ENCODE data around the gene ADM2.

ADM2 gene

DNA sequence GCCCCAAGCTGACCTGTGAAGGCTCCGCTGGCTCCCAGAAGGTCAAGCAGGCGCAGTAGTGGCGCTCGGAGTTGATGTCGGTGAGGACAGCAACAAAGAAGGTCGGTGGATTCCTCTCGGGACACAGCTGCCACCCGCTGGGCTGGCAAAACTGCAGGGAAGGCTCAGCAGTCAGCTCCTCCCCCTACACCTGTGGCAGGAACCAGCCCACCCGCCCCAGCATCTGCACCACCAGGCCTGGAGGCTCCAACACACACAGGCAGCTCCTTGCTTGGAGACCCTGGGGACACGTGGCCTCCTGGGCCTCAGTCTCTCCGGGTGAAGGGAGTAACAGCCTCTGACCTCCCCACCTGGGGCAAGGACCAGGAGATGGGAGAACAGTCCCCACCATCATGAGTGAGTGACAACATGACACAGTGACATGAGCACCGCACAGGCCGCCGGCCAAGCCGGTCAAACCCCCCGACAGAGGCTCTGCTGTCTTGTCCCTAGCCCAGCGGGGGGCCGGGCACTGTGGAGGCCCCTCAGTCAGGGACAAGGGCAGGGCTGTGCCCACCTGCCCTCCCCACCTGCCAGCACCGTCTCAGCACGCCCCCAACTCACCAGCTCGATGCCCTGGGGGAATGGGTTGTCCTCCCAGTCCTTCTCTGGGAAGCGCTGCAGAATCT is 13.4 kb upstream of the ADM2 start:
- no peak for DNase-seq (ENCODE audit: low read depth)

DNA sequence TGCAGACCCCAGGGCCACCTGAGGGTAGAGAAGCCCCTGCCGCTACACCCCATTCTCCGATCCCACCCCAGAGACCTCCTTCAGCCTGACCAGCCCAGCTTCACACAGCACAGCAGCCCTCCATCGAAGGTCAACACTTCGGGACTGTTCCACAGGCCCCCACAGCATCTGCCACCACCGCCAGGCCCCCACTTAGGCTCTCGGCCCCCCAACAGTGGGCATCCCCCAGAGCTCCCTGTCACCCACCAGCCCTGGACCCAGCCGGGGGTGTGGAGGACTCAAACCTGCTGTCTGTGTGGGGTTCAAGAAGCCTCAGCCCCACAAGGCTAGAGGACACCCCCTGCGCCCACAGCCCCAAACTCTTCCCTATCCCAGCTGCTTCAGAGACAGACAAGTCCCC is 12.7 kb upstream of the ADM2 start:
- DNase-seq (ENCODE audit: low read depth): no peak

DNA sequence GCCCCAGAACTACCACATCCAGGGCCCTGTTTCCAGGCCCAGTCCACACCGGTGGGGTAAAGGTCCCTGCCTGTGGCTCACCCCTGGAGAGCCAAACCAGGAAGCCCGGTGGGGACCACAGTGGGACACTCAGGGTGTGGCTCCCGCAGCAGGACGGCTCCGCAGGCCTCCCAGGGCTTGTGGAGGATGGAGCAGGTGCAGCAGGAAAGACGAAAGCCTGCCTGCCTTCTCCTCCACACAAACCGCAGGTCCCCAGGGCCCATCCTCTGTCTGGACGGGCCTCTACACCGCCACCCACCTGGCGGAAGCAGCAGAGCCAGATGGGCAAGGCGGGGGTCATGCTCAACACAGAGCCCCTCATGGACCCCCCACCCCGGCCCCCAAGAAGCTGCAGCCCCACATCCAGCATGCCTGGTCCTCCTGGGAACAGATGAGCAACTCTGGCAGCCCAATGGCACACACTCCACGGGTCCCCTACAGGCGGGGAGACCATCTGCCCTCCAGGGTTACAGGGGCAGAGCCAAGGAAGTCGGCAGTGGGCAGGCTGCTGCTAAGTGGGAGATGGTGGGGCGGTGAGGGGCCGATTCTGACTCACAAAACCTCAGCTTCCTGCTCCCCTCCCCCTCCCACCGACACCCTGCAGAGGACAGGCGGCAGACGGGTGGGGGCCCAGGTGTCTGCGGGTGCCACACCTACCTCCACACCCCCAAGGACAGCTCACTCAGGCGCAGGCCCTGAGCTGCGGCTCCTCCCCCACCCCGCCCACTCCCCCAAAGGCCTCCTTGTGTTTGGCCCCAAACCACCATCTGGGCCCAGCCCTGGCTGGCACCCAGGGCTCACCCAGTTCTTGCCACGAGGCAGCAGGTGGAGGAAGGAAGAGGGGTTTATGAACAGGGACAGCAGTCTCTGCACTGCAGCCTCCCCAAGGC is 11.7 kb upstream of the ADM2 start:
- peak; percentile 55 for DNase-seq (ENCODE audit: low read depth)

DNA sequence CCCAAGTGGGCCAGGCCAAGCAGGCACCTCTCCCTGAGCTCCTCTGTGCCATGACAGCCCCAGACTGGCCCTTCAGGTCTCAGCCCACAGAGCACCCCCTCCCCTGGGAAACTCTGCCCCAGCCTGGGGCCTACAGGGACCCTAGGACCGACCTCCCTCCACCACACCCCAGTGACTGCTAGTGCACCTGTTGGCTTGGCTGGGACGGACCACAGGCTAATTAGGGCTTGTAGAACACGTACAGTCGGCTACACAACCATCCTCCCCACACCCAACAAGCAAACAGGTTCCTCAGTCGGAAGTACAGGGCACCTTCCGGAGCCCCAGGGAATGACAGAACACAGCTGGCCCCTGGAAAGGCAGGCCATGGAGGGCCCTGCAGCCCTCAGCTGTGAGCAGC is 10.9 kb upstream of the ADM2 start:
- DNase-seq (ENCODE audit: low read depth): no peak

DNA sequence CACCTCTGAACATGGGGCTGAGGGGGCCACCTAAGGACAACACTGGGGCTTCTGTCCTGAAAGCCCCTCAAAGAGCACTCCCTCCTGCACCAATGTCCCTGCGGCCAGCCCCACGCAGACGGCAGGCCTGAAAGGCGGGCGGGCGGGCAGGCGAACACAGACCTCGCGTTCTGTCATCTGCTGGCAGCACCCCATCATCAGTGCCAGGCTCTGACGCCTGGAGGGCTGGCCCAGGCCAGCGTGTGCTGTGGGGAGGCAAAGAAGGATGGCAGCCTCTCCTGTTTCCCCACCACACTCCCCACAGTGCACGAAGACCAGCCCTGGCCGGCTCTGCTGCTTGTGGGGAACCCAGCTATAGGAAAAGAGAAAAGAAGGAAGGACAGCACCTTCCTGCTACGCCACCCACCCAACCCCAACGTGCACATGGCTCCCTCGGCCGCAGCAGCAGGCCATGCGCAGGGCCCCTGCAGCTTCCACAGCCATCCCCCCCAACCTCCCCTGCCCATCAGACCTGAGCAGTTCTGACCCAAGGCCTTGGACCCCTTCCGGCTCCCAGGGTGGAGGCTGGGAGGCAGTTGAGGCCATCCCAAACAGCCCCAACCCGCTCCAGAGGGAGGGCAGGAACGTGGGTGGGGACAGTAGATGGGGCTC is 10.0 kb upstream of the ADM2 start:
- no peak for DNase-seq (ENCODE audit: low read depth)

DNA sequence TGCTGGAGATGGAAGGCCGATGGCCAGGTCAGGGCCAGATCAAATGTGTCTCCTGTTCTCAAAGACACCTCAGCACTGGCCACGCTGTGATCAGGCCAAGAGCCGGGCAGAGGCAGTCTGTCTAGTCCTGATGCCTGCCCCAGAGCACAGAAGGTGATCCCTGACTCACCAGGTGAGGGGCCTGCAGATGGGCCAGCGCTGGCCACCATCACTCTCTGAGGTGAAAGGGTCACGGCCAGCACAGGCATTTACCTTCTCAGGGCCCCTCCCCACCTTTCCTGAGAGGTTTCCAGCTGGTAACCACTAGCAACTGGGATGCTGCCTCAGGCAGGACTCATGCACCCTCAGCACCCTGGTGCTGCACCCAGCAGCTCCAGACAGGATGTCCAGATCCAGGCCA is 9.4 kb upstream of the ADM2 start:
- DNase-seq (ENCODE audit: low read depth): no peak

DNA sequence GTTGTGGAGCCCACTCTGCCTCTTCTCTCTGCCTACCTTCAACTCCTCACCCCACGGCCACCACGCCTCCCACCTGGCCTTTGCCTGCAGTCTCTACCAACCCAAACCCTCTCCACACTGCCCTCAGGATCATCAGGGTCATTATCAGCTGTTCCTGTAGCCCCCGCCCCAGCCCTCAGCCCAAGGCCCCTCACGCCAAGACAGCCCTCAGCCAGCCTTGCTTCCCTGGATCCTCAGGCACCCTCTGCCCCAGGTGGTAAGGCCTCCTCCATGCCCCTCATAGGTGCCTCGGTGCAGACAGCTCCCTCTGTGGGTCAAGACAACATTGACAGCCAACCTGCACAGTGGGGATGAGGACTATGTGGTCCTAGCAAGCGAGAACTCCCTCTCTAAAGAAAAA is 8.3 kb upstream of the ADM2 start:
- no peak for DNase-seq (ENCODE audit: low read depth)

DNA sequence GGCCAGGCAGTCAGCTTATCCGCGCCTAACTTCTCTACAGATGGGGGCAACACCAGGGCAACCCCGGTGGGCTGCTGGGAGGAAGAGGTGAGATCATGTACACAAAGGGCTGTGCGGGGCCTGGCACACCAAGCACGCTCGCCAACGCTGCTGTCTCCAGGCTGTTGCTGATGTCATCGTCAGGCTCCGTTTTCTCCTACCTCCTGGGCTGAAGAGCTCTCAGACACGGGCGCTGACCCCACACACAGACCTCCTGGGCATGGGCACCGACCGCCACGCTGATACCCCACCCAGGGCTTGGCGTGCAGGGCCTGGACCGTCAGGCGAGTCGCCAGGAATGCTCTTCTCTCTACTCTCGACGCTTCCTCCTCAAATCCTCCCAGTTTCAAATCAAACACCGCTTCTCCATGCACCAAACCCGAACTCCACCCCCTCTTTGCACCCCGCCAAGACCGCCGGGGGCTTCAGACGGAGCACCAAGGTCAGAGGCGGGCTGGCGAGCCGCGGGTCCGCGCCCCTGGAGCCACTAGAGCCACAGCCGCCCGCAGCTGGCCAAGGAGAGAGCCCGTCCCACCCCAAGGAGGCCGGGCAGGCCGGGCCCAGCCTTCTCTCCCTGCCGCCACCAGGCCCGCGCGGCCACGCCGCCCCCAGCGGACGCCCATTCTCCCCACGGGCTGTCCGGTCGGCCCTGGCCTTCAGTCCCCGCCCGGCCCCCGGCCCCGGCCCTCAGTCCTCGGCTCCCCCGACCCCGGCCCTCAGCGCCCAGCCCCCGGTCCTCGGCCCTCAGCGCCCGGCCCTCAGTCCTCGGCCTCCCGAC is 7.3 kb upstream of the ADM2 start:
- DNase-seq (ENCODE audit: low read depth): peak; percentile 59

DNA sequence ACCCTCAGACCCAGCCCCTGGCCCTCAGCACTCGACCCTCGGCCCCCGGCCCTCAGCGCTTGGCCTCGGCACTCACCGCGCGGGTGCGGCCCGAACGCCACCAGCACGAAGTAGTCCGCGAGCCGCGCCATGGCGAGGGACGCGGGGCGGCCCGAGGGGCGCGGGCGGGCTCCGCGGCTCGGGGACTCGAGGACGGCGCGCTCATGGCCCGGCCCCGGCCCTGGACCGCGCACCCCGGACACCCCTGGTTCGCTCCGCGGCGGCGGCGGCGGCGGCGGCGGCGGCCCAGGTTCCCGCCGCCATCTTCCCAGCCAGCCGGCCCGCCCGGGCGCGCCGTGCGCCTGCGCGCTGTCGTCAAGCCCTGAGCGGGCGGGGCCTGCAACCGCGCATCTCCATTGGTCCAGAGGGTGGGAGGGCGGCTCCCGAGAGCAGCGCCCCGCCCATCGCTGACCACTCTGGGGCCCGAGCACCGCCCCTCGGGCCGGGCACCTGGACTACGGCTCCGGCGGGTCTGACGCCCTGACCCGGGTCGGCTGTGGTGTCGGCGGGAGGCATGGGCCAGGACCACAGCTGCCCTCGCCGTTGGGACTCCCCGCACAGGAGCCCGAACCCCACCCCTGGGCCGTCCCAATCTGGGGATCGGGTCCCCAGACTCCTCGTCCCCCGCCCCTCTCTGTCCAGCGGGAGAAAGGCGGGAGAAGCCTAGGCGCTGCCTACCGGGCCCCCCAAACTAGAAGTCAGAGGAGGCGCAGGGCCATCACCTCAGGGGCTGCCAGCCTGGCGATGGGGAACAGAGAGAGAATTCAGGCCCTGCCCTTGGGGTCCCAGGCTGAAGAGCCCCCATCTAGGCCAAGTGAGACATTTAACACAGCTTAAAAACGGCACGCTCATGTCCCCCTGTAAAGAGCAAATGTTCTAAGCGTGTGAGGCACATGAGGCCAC is 6.4 kb upstream of the ADM2 start, which contains the start of gene SBF1:
SBF1 (minus strand) TSS at position 326 of the 942 bp plus-strand sequence; CDS start at position 131, 195 bp downstream.
- peak; percentile 89 for DNase-seq (ENCODE audit: low read depth)

DNA sequence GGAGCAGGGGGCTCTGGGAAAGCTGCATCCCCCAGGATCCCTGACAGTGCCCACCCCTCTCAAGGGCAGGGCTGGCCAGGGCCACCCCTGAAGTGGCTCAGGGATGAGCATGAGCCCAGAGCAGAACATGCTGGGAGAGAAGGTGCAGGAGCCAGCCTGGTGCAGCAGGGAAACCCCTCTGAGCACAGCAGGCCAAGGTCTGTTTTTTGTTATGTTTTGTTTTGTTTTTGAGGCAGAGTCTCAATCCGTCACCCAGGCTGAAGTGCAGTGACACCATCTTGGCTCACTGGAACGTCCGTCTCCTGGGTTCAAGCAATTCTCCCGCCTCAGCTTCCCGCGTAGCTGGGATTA is 5.7 kb upstream of the ADM2 start:
- no peak for DNase-seq (ENCODE audit: low read depth)

DNA sequence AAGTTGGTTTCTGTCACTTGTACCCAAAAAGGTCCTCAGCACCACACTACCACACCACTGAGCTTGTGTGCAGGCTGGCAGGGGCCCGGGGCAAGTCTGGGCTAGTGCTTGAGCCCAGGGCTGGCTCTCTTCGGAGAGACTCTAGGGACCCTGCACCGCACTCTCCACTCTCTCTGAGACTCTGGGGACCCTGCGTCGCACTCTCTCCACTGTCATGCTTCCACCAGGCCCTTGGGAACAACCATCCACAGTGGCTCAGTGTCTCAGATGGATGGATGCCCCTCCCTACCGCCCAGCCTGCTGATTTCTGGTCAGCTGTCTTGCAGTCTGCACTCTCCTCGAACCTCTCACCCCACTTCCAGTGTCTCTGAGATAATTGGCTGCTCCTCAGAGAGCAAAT is 4.5 kb upstream of the ADM2 start:
- DNase-seq (ENCODE audit: low read depth): no peak

DNA sequence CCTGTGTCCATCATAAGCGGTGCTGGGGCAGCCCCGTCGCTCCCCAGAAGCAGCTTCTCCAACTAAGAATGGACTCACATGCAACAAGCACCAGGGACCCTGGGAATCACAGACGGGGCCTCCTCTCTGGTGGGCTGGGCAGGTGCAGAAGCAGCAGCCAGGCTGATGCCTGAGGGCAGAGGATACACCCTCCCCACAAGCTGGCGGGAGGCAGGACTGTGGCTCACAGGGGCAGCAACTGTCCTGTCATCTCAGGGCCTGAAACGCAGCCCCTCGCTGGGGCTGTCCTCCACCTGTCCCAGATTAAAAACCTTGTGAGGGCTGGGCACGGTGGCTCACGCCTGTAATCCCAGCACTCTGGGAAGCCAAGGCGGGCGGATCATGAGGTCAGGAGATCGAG is 3.4 kb upstream of the ADM2 start:
- DNase-seq (ENCODE audit: low read depth): no peak

DNA sequence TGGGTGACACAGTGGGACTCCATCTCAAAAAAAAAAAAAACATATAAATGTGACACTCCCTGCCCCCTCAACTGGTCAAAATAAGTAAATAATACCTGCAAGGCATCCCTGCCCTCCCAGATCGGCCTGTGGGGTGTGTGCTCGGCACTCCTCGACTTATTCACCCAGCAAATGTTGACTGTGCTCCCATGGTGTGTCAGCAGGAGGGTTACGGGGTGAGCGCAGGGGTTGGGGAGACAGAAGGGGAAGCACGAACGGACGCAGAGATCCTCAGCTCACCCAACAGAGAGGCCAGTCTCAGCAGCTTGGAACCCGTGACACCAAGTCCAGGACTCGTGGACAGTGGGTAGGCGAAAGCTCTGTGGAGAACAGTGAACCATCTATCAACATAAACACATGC is 1.6 kb upstream of the ADM2 start:
- no peak for DNase-seq (ENCODE audit: low read depth)

DNA sequence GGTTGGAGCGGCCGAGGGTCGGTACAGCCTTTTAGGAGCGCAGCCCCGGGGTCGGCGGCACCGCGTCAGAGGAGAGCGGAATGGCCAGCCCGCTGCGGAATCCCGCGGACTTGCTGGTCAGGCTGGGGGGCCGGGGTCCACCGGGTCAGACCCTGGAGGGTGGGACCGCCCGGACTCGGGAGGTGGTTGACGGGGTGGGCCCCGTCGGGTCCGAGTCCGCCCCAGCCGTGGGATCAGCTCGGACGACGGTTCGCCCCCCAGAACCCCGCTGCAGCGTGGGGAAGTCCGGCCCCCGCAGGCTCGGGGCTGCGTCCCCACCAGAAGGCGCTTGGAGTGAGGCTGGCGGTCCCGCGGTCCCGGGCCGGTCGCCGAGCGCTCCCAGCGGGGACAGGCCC is 301 bp upstream of the ADM2 start:
- no peak for DNase-seq (ENCODE audit: low read depth)

DNA sequence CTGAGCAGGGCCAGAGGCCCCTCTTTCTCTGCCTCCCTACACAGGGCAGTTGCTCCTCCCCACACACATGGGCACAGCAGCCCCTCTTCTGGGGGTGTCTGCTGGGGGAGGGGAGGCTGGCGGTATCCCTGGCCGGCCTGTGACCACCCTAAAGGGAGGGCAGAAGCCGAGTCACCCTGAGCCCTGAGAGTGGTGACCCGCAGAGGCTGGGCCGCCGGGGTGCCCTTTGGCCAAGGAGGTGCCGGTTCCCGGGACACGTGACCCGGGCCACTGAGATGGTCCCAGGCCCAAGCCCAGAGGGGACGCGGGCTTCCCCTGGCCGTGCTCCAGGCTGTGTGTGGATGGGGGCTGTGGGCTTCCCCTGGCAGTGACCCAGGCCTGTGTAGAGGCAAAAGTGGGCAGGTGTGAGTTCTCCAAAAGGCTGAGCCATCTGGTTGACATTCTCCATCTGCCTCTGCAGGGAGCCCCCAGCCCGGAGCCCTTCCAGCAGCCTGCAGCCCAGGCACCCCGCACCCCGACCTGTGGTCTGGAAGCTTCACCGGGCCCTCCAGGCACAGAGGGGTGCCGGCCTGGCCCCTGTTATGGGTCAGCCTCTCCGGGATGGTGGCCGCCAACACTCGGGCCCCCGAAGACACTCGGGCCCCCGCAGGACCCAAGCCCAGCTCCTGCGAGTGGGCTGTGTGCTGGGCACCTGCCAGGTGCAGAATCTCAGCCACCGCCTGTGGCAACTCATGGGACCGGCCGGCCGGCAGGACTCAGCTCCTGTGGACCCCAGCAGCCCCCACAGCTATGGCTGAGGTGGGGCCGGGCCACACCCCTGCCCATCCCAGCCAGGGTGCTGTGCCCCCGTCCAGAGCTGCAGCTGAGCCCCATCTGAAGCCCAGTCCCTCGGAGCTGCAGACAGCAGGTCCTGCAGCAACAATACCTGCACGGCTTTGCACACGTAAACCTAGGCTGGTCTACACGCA is 1.0 kb downstream of the ADM2 start:
- DNase-seq (ENCODE audit: low read depth): no peak

DNA sequence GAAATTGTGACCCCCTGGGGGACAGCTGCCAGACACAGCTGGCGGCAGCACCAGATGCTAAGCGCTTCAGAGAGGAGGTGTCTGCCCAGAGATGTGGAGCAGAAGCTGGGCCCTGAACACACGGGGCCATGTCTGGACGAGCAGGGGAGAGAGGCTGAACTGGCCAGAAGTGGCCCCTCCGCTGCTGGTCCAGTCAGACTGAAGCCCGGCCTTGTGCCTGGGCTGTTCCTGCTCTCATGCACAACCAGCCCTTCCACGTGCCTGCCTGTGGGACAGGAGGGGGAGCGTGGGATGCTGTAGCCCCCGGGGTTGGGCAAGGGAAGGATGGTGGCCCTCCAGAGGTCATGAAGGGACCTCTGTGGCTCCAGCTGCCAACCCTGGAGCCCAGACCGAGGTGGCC is 1.8 kb downstream of the ADM2 start:
- no peak for DNase-seq (ENCODE audit: low read depth)

DNA sequence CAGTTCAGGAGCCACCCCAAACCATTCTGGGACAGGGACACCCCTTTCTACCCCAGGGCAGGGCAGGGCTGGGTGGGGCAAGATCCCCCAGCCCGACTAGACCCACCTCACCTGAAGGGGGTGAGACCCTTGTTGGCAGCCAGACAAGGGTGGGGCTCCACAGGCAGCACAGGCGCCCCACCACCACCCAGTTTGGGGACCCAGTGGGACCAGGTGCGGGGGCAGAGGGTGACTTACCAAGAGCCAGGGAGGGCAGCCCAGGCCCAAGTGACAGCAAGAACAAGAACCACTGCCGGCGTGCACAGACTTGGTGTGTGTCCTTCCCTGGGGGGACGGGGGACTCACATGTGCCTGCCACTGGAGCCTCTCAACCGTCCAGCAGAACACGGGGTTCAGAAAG is 2.2 kb downstream of the ADM2 start:
- DNase-seq (ENCODE audit: low read depth): no peak

DNA sequence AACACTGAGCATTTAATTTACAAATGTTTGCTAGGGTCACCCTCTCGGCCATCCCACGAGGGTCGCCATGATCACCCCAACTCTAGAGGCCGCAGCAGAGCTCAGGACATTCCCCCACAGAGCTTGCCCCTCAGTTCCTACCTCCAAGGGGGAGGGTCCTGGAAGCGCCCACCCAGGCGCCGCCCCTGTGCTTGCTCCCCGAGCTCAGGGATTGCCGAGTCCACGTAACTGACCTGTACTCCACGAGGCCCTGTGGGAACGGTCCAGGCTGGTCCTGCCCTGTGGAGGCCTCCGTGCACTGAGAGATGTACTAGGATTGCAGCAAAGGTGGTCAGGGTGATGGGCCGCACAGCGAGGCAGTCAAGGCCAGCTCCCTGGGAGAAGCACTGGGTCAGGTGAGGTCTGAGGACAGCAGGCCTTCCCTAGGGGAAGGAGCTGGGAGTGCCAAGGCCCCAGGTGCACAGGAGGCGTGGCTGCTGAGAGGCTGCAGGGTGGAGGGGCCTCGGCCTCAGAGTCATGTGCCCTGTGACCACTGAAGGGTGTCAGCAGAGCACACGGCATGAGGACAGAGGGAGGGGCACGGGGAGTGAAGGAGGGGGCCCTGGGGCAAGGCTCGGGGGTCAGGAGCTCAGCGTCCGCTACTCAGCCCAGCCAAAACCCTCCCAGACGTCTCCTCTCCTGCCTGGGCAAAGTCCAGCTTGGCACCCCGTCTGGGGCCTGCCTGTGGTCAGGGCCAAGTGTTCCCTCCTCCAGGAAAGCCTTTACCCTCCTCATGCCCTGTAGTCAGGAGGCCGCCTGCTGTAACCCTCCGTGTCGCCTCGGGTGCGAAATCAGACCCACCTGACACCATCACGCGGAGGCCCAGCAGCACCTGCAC is 2.9 kb downstream of the ADM2 start:
- no peak for DNase-seq (ENCODE audit: low read depth)
